Keratinocyte (primary cell): ENCODE measurements around the gene MYORG. TPM values are rescaled to one million over a fixed set of nuclear protein-coding genes. Genes with fewer than 3 reads are reported as not detected.
A peak's percentile ranks its signal among the peaks of the same experiment; 100 is the strongest.

Experiments used
- DNase-seq: peaks from one replicate; pipeline ENCODE4 v3.0.0-alpha.2; 2011; ENCODE audit warnings: low read depth, missing footprints, low spot score
- FAIRE-seq: peaks from 2 replicates; lab custom pipeline; 2011; peaks lifted over from hg19 to GRCh38; lab: Jason Lieb, UNC
- H2AFZ ChIP-seq: 2 replicates; pipeline ENCODE4 v1.6.0; 2012; ENCODE audit warnings: low read length, control low read depth, inconsistent platforms; ENCODE audit not compliant: control insufficient read depth
- H3K27ac ChIP-seq: 2 replicates; pipeline ENCODE4 v1.5.1; 2011; ENCODE audit warnings: low read length; ENCODE audit not compliant: control insufficient read depth, insufficient read depth
- H3K27me3 ChIP-seq: 3 replicates; pipeline ENCODE4 v1.6.0; 2011; ENCODE audit warnings: low read length; ENCODE audit not compliant: control insufficient read depth, insufficient read depth; ENCODE audit errors: extremely low read depth
- H3K36me3 ChIP-seq, 2 experiments: 2 replicates in 1 of 2; 3 replicates in 1 of 2; pipeline ENCODE4 v1.5.1; 2011; ENCODE audit warnings: low read length in 2 of 2, mild to moderate bottlenecking in 1 of 2; ENCODE audit not compliant: control insufficient read depth in 2 of 2, insufficient read depth in 2 of 2; ENCODE audit errors: extremely low read depth in 1 of 2
- H3K4me1 ChIP-seq: 3 replicates; pipeline ENCODE4 v1.5.1; 2011; ENCODE audit warnings: low read length; ENCODE audit not compliant: control insufficient read depth, insufficient read depth; ENCODE audit errors: extremely low read depth
- H3K4me2 ChIP-seq: 3 replicates; pipeline ENCODE4 v1.6.0; 2011; ENCODE audit warnings: low read depth, low read length; ENCODE audit not compliant: control insufficient read depth, insufficient read depth; ENCODE audit errors: extremely low read depth
- H3K4me3 ChIP-seq, 3 experiments: fragments of 200-600 bp in 1 of 3; sonication (generic) in 1 of 3; 2 replicates in 2 of 3; 3 replicates in 1 of 3; pipeline ENCODE4 v1.5.1; 2011 to 2016; ENCODE audit warnings: low read length in 3 of 3, mild to moderate bottlenecking in 3 of 3, control low read depth in 2 of 3, inconsistent platforms in 1 of 3, low read depth in 1 of 3, mixed read lengths in 1 of 3, mixed run types in 1 of 3, moderate library complexity in 1 of 3; ENCODE audit not compliant: control insufficient read depth in 2 of 3, insufficient read depth in 2 of 3; ENCODE audit errors: extremely low read depth in 1 of 3
- H3K79me2 ChIP-seq: 2 replicates; pipeline ENCODE4 v1.6.0; 2012; ENCODE audit warnings: low read length; ENCODE audit not compliant: control insufficient read depth, insufficient read depth
- H3K9ac ChIP-seq: 3 replicates; pipeline ENCODE4 v1.6.0; 2011; ENCODE audit warnings: low read length; ENCODE audit not compliant: control insufficient read depth, insufficient read depth; ENCODE audit errors: extremely low read depth
- H3K9me1 ChIP-seq: 3 replicates; pipeline ENCODE4 v1.6.0; 2011; ENCODE audit warnings: low read length; ENCODE audit not compliant: control insufficient read depth, insufficient read depth; ENCODE audit errors: extremely low read depth
- H3K9me3 ChIP-seq: 2 replicates; pipeline ENCODE4 v1.5.1; 2012; ENCODE audit warnings: low read depth, low read length; ENCODE audit not compliant: control insufficient read depth
- H4K20me1 ChIP-seq: 3 replicates; pipeline ENCODE4 v1.6.0; 2011; ENCODE audit warnings: low read length; ENCODE audit not compliant: control insufficient read depth, insufficient read depth; ENCODE audit errors: extremely low read depth
- CTCF ChIP-seq, 3 experiments: IDR thresholded peaks in 1 of 3; conservative IDR thresholded peaks in 1 of 3; optimal IDR thresholded peaks in 1 of 3; 2 replicates in 2 of 3; 3 replicates in 1 of 3; pipeline versions ENCODE3 to v1.5.1; 2011; ENCODE audit warnings: low read length in 3 of 3, mild to moderate bottlenecking in 3 of 3, moderate library complexity in 2 of 3, control low read depth in 1 of 3, inconsistent platforms in 1 of 3; ENCODE audit not compliant: insufficient read depth in 2 of 3; ENCODE audit errors: extremely low read depth in 1 of 3
- EZH2 ChIP-seq: IDR thresholded peaks from one replicate; pipeline ENCODE4 v1.6.1; 2012; ENCODE audit warnings: inconsistent platforms, mild to moderate bottlenecking, low read length, moderate library complexity
- dilution Hi-C: fragments of 300-500 bp; cut with MboI; formaldehyde crosslinking; loops from one replicate; pipeline ENCODE4 v1.7.0; 2020; ENCODE audit warnings: low sequenced_read_pairs; ENCODE audit not compliant: extremely low pct_ligation_motif_present
- polyA plus RNA-seq, 5 experiments: library from polyadenylated mRNA; depleted of rRNA in 3 of 5; stranded (reverse) in 3 of 5; stranded (forward) in 1 of 5; unstranded in 1 of 5; fragments of >200 nt; gene quantifications; 1 replicate in 1 of 5; 2 replicates in 3 of 5; 3 replicates in 1 of 5; pipeline versions ENCODE4 v1.2.1 to v1.2.3, GENCODE V29; 2011 to 2012; ENCODE audit warnings: missing spikeins in 2 of 5, low read depth in 1 of 5, low replicate concordance in 1 of 5

MYORG gene
- polyA plus RNA-seq, 1 donor (not counting 4 experiments of a cell fraction or from before 2014, with no cell fraction given) = 3.1 TPM

- no peak for TF ChIP-seq EZH2
- TF ChIP-seq CTCF (optimal IDR thresholded peaks at IDR 0.05 in 1 of 3, IDR thresholded peaks at IDR 0.05 in 1 of 3, conservative IDR thresholded peaks at IDR 0.05 in 1 of 3; ENCODE audit: extremely low read depth in 1 of 3, insufficient read depth in 2 of 3, low read length in 3 of 3) = no peak
- Histone ChIP-seq H3K4me3 (peak within 1 kb of the TSS; percentile 78 to 87 (median 80)), H3K36me3 (no peaks in the 10 kb centered on the region), H2AFZ (peak within 1 kb of the TSS; percentile 83), H3K27me3 (no peaks in the 10 kb centered on the region), H3K27ac (peak within 1 kb of the TSS; percentile 88), H4K20me1 (no peaks in the 10 kb centered on the region), H3K9me3 (no peaks in the 10 kb centered on the region), H3K4me1 (peaks cover 28% of the 10 kb centered on the region), H3K9me1 (no peaks in the 10 kb centered on the region), H3K9ac (peak within 1 kb of the TSS; percentile 90), H3K4me2 (peak within 1 kb of the TSS; percentile 86), H3K79me2 (peaks cover 20% of the 10 kb centered on the region)
- dilution Hi-C loops = no loop called here
- DNase-seq (peak; percentile 99), FAIRE-seq (peak; percentile 92)
Observed at GRCh38 chr9:34328987-34329832, 47.5 kb downstream of the MYORG start, which contains the start of the genes KIF24 and NUDT2. TSS of gene KIF24 (minus strand) at chr9:34329268. CDS start at chr9:34311346, 17,922 bp downstream. TSS of gene NUDT2 (plus strand) at chr9:34329569. CDS start at chr9:34339040, 9,471 bp downstream.

- no peak for FAIRE-seq
- Histone ChIP-seq H3K4me1 (peaks cover 28% of the 10 kb centered on the region), H3K9ac (peak overlapping the region; percentile 87), H3K27ac (peak overlapping the region; percentile 73), H3K4me2 (peak overlapping the region; percentile 76), H3K9me1 (no peaks in the 10 kb centered on the region), H3K9me3 (no peaks in the 10 kb centered on the region), H4K20me1 (no peaks in the 10 kb centered on the region), H2AFZ (peak overlapping the region; percentile 60), H3K36me3 (no peaks in the 10 kb centered on the region), H3K27me3 (no peaks in the 10 kb centered on the region), H3K79me2 (peaks cover 19% of the 10 kb centered on the region), H3K4me3 (peak overlapping the region; percentile 65 to 80 (median 68))
- dilution Hi-C loops = no loop called here
- no peak for TF ChIP-seq EZH2
- TF ChIP-seq CTCF (optimal IDR thresholded peaks at IDR 0.05 in 1 of 3, IDR thresholded peaks at IDR 0.05 in 1 of 3, conservative IDR thresholded peaks at IDR 0.05 in 1 of 3; ENCODE audit: extremely low read depth in 1 of 3, insufficient read depth in 2 of 3, low read length in 3 of 3) = no peak
- no peak for DNase-seq
Observed at GRCh38 chr9:34328500-34328986, 48.2 kb downstream of the MYORG start.
